ENCODE results near the gene DOCK2. TPM values are rescaled to one million over a fixed set of nuclear protein-coding genes. Genes with fewer than 3 reads are reported as not detected.

DOCK2 gene
- total and polyA plus RNA-seq, 2 of the 8 experiments (the other 6 are each of a cell fraction or from before 2014, with no cell fraction given) = 3.9 to 5.7 TPM

DNA sequence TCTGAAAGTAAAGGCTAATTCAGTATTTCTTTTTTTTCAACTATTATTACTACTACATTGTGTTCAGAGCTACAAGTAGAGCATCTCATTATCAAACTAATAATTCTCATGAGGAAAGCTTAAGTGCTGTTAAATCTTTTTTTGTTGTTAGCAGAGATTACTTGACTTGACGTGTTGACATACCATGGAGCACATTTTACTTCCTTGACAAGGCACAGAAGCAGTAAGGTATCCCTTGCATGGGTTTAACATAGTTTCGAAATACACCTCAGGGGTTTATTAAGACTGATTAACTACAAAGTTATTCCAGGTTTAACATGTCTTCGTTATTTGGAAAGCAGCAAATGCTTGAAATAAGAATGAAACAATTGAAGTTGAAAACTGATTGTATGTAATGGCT lies 46.5 kb upstream of the DOCK2 start (continued):
- TF ChIP-seq GABPA (IDR thresholded peaks at IDR 0.05; ENCODE audit: borderline replicate concordance, insufficient read depth, low read length) (no peak), FOSL1 (IDR thresholded peaks at IDR 0.05; ENCODE audit: insufficient read depth, low read depth, low read length) (no peak), SAP30 (IDR thresholded peaks at IDR 0.05; ENCODE audit: insufficient read depth, insufficient replicate concordance, low read length) (no peak), POLR2AphosphoS5 (IDR thresholded peaks at IDR 0.05; ENCODE audit: low read depth, low read length) (no peak)
- TF ChIP-seq, protein P1, sequence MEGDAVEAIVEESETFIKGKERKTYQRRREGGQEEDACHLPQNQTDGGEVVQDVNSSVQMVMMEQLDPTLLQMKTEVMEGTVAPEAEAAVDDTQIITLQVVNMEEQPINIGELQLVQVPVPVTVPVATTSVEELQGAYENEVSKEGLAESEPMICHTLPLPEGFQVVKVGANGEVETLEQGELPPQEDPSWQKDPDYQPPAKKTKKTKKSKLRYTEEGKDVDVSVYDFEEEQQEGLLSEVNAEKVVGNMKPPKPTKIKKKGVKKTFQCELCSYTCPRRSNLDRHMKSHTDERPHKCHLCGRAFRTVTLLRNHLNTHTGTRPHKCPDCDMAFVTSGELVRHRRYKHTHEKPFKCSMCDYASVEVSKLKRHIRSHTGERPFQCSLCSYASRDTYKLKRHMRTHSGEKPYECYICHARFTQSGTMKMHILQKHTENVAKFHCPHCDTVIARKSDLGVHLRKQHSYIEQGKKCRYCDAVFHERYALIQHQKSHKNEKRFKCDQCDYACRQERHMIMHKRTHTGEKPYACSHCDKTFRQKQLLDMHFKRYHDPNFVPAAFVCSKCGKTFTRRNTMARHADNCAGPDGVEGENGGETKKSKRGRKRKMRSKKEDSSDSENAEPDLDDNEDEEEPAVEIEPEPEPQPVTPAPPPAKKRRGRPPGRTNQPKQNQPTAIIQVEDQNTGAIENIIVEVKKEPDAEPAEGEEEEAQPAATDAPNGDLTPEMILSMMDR (IDR thresholded peaks at IDR 0.05; ENCODE audit: control extremely low read depth in 1 of 3, insufficient read depth in 1 of 3, low read depth in 1 of 3, low read length in 3 of 3) = no peak
